Fibroblast of the aortic adventitia (primary cell): Measurements from ENCODE around the gene LRRC70. TPM values are rescaled to one million over a fixed set of nuclear protein-coding genes. Genes with fewer than 3 reads are reported as not detected.

Source experiments
- DNase-seq: peaks from one replicate; pipeline ENCODE4 v3.0.0-alpha.2; 2010; ENCODE audit warnings: low read depth
- H3K4me3 ChIP-seq: 2 replicates; pipeline ENCODE4 v1.5.1; 2011; ENCODE audit warnings: low read depth, mild to moderate bottlenecking, control low read depth, low read length, moderate library complexity
- total RNA-seq: library from RNA; depleted of rRNA; stranded (reverse); fragments of >200 nt; gene quantifications from 2 replicates; pipeline ENCODE4 v1.2.3, GENCODE V29; 2012; ENCODE audit warnings: low replicate concordance
- TF ChIP-seq, protein P1 (sequence below): IDR thresholded peaks from 2 replicates; pipeline ENCODE4 v1.5.1; 2011; ENCODE audit warnings: mild to moderate bottlenecking, low read length, control low read depth, inconsistent platforms; ENCODE audit not compliant: insufficient read depth

LRRC70 gene
- total RNA-seq, 1 donor, result 1.6 TPM

DNA sequence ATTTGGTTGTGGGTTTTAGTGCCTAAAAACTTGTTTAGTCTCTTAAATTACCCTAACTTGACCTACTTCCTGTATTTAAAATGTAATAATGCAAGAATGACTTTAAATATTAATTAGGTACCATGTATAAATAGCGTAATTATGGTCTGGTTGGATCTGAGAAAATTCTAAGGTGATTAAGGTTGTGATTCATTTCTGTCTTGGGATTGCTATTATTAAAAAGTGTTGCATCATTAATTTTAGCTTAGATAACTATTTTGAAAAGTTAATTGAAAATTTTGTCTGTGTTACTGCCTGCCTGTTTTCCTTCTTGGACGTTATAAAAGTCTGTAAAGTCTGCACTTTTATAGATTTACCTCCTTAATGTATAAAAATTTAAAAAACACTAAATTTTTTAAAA is 11.8 kb downstream of the LRRC70 start:
- no peak overlapping the region for H3K4me3 ChIP-seq
- DNase-seq, result no peak
- TF ChIP-seq, protein P1, sequence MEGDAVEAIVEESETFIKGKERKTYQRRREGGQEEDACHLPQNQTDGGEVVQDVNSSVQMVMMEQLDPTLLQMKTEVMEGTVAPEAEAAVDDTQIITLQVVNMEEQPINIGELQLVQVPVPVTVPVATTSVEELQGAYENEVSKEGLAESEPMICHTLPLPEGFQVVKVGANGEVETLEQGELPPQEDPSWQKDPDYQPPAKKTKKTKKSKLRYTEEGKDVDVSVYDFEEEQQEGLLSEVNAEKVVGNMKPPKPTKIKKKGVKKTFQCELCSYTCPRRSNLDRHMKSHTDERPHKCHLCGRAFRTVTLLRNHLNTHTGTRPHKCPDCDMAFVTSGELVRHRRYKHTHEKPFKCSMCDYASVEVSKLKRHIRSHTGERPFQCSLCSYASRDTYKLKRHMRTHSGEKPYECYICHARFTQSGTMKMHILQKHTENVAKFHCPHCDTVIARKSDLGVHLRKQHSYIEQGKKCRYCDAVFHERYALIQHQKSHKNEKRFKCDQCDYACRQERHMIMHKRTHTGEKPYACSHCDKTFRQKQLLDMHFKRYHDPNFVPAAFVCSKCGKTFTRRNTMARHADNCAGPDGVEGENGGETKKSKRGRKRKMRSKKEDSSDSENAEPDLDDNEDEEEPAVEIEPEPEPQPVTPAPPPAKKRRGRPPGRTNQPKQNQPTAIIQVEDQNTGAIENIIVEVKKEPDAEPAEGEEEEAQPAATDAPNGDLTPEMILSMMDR, result no peak

GRCh38 chr5:62592558-62592957 is 13.9 kb downstream of the LRRC70 start:
- TF ChIP-seq, protein P1, result no peak
- no peak for DNase-seq
- no peak overlapping the region for H3K4me3 ChIP-seq

DNA sequence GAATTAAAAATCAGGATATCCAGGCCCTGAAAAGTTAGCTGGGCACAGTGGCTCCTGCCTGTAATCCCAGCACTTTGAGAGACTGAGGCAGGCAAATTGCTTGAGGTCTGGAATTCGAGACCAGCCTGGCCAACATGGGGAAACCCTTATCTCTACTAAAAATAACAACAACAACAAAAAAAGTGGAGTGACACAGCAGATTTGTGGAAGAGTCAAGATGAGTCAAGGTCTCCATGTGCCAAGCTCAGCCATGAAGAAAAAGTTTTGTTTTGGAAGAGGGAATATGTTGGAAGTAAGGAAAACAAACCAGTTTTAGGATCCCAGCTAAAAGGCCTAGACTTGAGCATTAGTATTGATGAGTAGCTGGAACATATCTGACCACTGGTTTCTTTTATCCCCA is 14.7 kb downstream of the LRRC70 start:
- peak; percentile 62 for DNase-seq
- TF ChIP-seq, protein P1, result no peak
- no peak overlapping the region for H3K4me3 ChIP-seq

GRCh38 chr5:62594364-62594984 is 15.9 kb downstream of the LRRC70 start:
- TF ChIP-seq, protein P1, result no peak
- no peak for DNase-seq
- no peak overlapping the region for H3K4me3 ChIP-seq

DNA sequence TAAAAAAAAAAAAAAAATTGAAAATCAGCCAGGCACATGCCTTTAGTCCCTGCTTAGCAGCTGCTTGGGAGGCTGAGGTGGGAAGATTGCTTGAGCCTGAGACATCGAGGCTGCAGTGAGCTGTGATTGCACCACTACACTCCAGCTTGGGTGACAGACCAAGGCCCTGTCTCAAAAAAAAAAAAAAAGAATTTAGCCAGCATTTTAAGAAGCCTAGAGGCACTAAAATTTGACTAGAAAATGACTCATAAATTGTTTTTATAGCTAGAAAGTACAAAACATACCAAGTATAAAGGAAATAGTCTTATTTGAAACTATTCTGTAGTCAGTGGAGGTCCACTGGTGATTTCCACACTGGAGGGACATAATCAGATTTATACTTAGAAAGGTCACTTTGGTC is 17.5 kb downstream of the LRRC70 start:
- no peak overlapping the region for H3K4me3 ChIP-seq
- TF ChIP-seq, protein P1, result no peak
- DNase-seq, result no peak

DNA sequence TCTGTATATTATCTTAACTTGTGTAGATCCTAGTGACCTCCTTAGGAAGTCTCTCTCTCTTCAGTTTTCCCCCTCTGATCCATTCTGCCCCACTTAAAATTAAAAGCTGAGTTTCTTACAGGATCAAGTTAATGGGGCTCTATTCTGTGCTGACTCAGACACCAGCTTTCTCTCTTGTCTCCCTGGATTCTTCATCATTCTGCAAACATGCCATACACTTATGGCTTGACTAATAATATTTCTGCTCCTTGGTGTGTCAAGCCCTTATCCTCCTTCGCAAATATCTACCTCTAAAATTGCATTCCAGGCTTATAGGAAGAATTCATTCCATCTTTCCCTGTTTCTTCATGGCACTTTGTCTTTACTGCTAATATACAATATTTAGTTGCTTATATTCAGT is 18.1 kb downstream of the LRRC70 start:
- H3K4me3 ChIP-seq, result no peak overlapping the region
- TF ChIP-seq, protein P1, result no peak
- DNase-seq, result no peak

DNA sequence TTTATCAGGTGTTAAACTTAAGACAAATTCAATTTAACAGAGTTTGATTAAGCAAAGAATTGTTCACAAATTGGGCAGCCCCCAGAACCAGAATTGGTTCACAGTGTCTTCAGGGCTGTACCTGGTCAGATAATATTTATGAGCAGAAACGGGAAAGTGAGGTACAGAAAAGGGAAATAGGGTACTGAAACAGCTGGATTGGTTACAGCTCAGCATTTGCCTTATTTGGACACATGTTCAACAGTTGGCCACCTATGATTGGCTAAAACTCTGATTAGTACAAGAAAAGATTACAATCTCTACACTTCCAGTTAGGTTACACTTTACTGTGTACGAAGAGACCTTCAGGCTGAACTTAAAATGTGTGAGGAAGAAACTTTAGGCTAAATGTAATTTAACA is 18.7 kb downstream of the LRRC70 start:
- H3K4me3 ChIP-seq, result no peak overlapping the region
- TF ChIP-seq, protein P1, result no peak
- no peak for DNase-seq
